Ramos (cell line): ENCODE measurements around the gene SLC34A1.
"Not testable (repeated sequence)": the region's sequence is repeated elsewhere in the genome, so short reads cannot be mapped to it uniquely, and the experiment has no call there.

Experiments
- in situ Hi-C: fragments of 300-500 bp; cut with MboI; formaldehyde crosslinking; loops from one replicate; pipeline ENCODE4 v1.14.3; 2022; ENCODE audit warnings: low sequenced_read_pairs; ENCODE audit not compliant: unreplicated experiment

Gene SLC34A1

GRCh38 chr5:177404641-177405179 is 20.5 kb downstream of the SLC34A1 start:
- in situ Hi-C loops: no loop called here

- in situ Hi-C loops: no loop called here
These were observed 21.1 kb downstream of the SLC34A1 start for GRCh38 chr5:177405312-177405711.

GRCh38 chr5:177405805-177406204 is 21.6 kb downstream of the SLC34A1 start:
- in situ Hi-C loops: no loop called here

- in situ Hi-C loops: no loop called here
These were observed 25.0 kb downstream of the SLC34A1 start, which contains the start of gene F12 for GRCh38 chr5:177409043-177409801. Gene F12, minus strand, starts transcription at chr5:177409564. Its CDS starts 37 bp downstream, at chr5:177409527.

GRCh38 chr5:177410575-177410974 is 26.3 kb downstream of the SLC34A1 start:
- in situ Hi-C loops: no loop called here

- in situ Hi-C loops: no loop called here
These were observed 28.5 kb downstream of the SLC34A1 start for GRCh38 chr5:177412603-177413233.

GRCh38 chr5:177414481-177414880 is 30.2 kb downstream of the SLC34A1 start:
- in situ Hi-C loops: no loop called here

GRCh38 chr5:177417081-177417480 is 32.8 kb downstream of the SLC34A1 start:
- in situ Hi-C loops: not testable (repeated sequence)

GRCh38 chr5:177419046-177419445 is 34.8 kb downstream of the SLC34A1 start:
- in situ Hi-C loops: no loop called here

- in situ Hi-C loops: not testable (repeated sequence)
These were observed 36.2 kb downstream of the SLC34A1 start for GRCh38 chr5:177420472-177420871.

GRCh38 chr5:177421062-177421798 is 37.0 kb downstream of the SLC34A1 start:
- in situ Hi-C loops: no loop called here

- in situ Hi-C loops: no loop called here
These were observed 39.4 kb downstream of the SLC34A1 start for GRCh38 chr5:177423671-177424070.

GRCh38 chr5:177425196-177425800 is 41.1 kb downstream of the SLC34A1 start:
- in situ Hi-C loops: no loop called here

- in situ Hi-C loops: no loop called here
These were observed 41.7 kb downstream of the SLC34A1 start for GRCh38 chr5:177425801-177426565.

GRCh38 chr5:177426566-177427210 is 42.5 kb downstream of the SLC34A1 start, which contains the start of gene GRK6:
Gene GRK6, plus strand, starts transcription at chr5:177426676. Its CDS starts 170 bp downstream, at chr5:177426846.
- in situ Hi-C loops: no loop called here

- in situ Hi-C loops: no loop called here
These were observed 43.1 kb downstream of the SLC34A1 start for GRCh38 chr5:177427211-177427822.

GRCh38 chr5:177427919-177428573 is 43.8 kb downstream of the SLC34A1 start:
- in situ Hi-C loops: no loop called here

GRCh38 chr5:177428574-177429217 is 44.5 kb downstream of the SLC34A1 start:
- in situ Hi-C loops: no loop called here
